ENCODE measurements around the gene UVRAG.

- no peak for TF ChIP-seq CTCF (optimal IDR thresholded peaks at IDR 0.05 in 1 of 3, IDR thresholded peaks at IDR 0.05 in 1 of 3, conservative IDR thresholded peaks at IDR 0.05 in 1 of 3; ENCODE audit: extremely low read depth in 1 of 3, insufficient read depth in 2 of 3, low read length in 3 of 3)
- no peak for TF ChIP-seq EZH2 (IDR thresholded peaks at IDR 0.05; ENCODE audit: low read length)
Observed at GRCh38 chr11:76120513-76121101, 305.6 kb downstream of the UVRAG start.
